WTC11 (cell line): ENCODE data around the gene DNMT3A.

Source experiments
- ESRRA ChIP-seq: sonication (generic); formaldehyde crosslinking; IDR thresholded peaks from 2 replicates; pipeline ENCODE4 v1.8.1; 2022; ENCODE audit warnings: mild to moderate bottlenecking, missing genetic modification reagents, borderline replicate concordance
- FOXK1 ChIP-seq: sonication (generic); formaldehyde crosslinking; IDR thresholded peaks from 2 replicates; pipeline ENCODE4 v1.8.0; 2022; ENCODE audit warnings: mild to moderate bottlenecking, moderate library complexity, missing genetic modification reagents
- HMGA2 ChIP-seq: fragments of 250-450 bp; sonication (Bioruptor Pico); IDR thresholded peaks from 2 replicates; pipeline ENCODE4 v1.4.0; 2021; ENCODE audit warnings: mild to moderate bottlenecking, moderate library complexity
- NR3C1 ChIP-seq: sonication (generic); formaldehyde crosslinking; conservative IDR thresholded peaks from 2 replicates; pipeline ENCODE4 v1.8.1; 2023; ENCODE audit warnings: low read depth, mild to moderate bottlenecking, missing genetic modification reagents
- SMAD3 ChIP-seq: sonication (generic); formaldehyde crosslinking; IDR thresholded peaks from 2 replicates; pipeline ENCODE4 v1.8.0; 2022; ENCODE audit warnings: missing genetic modification reagents, mild to moderate bottlenecking, borderline replicate concordance
- TEAD4 ChIP-seq: sonication (generic); formaldehyde crosslinking; IDR thresholded peaks from 2 replicates; pipeline ENCODE4 v1.8.0; 2022; ENCODE audit warnings: mild to moderate bottlenecking, missing genetic modification reagents
- TP53 ChIP-seq: sonication (generic); formaldehyde crosslinking; IDR thresholded peaks from 2 replicates; pipeline ENCODE4 v1.8.1; 2023; ENCODE audit warnings: mild to moderate bottlenecking, missing genetic modification reagents
- ZNF317 ChIP-seq: sonication (generic); formaldehyde crosslinking; IDR thresholded peaks from 2 replicates; pipeline ENCODE4 v1.8.1; 2023; ENCODE audit warnings: low read depth, mild to moderate bottlenecking, moderate library complexity, missing genetic modification reagents, borderline replicate concordance
- TF ChIP-seq, protein P1 (sequence below): fragments of 200-600 bp; IDR thresholded peaks from 2 replicates; pipeline ENCODE4 v1.8.0; 2022; ENCODE audit warnings: antibody characterized with exemption
- TF ChIP-seq, protein P2 (sequence below): sonication (generic); formaldehyde crosslinking; IDR thresholded peaks from 2 replicates; pipeline ENCODE4 v1.8.0; 2022; ENCODE audit warnings: mild to moderate bottlenecking, missing genetic modification reagents
- TF ChIP-seq, protein P3 (sequence below): sonication (generic); formaldehyde crosslinking; IDR thresholded peaks from 2 replicates; pipeline ENCODE4 v1.8.1; 2022; ENCODE audit warnings: low read depth, missing genetic modification reagents, borderline replicate concordance
- TF ChIP-seq, protein P4 (sequence below): sonication (generic); formaldehyde crosslinking; IDR thresholded peaks from 2 replicates; pipeline ENCODE4 v1.8.1; 2023; ENCODE audit warnings: mild to moderate bottlenecking, moderate library complexity, missing genetic modification reagents

DNA sequence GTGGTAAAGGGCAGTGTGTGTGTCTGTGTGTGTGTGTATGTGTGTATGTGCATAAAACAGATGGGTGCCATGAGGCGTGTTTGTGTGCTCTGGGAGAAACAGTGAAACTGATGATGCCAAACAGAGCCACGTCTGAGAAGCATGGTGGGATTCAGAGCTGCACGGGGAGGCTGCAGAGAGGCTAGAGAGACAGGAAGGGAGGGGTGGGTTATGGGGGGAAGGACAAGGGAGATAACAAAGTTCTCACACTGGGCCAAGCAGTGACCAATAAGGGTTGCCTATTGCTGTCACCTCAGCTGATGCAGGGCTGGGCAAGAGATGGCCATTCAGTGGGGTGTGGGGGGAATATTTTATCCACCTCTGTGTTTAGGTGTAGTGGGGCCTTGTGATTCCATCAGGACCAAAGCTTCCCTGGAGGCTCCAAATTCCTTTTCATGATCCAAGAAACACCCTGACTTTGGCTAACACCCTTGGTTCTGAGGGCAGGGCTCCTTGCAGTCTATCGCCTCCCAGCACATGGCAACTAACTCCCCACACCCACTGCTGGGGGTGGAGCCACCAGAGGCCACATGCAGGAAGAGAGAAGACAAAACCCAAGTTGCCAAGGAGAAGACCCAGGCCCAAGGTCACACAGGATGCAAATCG is 119.1 kb downstream of the DNMT3A start:
- TF ChIP-seq, protein P1, sequence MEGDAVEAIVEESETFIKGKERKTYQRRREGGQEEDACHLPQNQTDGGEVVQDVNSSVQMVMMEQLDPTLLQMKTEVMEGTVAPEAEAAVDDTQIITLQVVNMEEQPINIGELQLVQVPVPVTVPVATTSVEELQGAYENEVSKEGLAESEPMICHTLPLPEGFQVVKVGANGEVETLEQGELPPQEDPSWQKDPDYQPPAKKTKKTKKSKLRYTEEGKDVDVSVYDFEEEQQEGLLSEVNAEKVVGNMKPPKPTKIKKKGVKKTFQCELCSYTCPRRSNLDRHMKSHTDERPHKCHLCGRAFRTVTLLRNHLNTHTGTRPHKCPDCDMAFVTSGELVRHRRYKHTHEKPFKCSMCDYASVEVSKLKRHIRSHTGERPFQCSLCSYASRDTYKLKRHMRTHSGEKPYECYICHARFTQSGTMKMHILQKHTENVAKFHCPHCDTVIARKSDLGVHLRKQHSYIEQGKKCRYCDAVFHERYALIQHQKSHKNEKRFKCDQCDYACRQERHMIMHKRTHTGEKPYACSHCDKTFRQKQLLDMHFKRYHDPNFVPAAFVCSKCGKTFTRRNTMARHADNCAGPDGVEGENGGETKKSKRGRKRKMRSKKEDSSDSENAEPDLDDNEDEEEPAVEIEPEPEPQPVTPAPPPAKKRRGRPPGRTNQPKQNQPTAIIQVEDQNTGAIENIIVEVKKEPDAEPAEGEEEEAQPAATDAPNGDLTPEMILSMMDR = no peak
- TF ChIP-seq ZNF317 (CRISPR knock-in tag) (no peak), ESRRA (no peak), FOXK1 (CRISPR knock-in tag) (no peak), TP53 (CRISPR knock-in tag) (no peak), NR3C1 (no peak), SMAD3 (no peak), HMGA2 (CRISPR knock-in tag) (no peak), TEAD4 (CRISPR knock-in tag) (no peak)
- TF ChIP-seq, protein P2, sequence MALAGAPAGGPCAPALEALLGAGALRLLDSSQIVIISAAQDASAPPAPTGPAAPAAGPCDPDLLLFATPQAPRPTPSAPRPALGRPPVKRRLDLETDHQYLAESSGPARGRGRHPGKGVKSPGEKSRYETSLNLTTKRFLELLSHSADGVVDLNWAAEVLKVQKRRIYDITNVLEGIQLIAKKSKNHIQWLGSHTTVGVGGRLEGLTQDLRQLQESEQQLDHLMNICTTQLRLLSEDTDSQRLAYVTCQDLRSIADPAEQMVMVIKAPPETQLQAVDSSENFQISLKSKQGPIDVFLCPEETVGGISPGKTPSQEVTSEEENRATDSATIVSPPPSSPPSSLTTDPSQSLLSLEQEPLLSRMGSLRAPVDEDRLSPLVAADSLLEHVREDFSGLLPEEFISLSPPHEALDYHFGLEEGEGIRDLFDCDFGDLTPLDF = no peak
- TF ChIP-seq, protein P3, sequence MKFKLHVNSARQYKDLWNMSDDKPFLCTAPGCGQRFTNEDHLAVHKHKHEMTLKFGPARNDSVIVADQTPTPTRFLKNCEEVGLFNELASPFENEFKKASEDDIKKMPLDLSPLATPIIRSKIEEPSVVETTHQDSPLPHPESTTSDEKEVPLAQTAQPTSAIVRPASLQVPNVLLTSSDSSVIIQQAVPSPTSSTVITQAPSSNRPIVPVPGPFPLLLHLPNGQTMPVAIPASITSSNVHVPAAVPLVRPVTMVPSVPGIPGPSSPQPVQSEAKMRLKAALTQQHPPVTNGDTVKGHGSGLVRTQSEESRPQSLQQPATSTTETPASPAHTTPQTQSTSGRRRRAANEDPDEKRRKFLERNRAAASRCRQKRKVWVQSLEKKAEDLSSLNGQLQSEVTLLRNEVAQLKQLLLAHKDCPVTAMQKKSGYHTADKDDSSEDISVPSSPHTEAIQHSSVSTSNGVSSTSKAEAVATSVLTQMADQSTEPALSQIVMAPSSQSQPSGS (CRISPR knock-in tag) = no peak
- TF ChIP-seq, protein P4, sequence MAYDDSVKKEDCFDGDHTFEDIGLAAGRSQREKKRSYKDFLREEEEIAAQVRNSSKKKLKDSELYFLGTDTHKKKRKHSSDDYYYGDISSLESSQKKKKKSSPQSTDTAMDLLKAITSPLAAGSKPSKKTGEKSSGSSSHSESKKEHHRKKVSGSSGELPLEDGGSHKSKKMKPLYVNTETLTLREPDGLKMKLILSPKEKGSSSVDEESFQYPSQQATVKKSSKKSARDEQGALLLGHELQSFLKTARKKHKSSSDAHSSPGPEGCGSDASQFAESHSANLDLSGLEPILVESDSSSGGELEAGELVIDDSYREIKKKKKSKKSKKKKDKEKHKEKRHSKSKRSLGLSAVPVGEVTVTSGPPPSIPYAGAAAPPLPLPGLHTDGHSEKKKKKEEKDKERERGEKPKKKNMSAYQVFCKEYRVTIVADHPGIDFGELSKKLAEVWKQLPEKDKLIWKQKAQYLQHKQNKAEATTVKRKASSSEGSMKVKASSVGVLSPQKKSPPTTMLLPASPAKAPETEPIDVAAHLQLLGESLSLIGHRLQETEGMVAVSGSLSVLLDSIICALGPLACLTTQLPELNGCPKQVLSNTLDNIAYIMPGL = no peak
